Esophagus mucosa (tissue), 1 donor: Measurements from ENCODE around the gene MYPN. TPM values are rescaled to one million over a fixed set of nuclear protein-coding genes. Genes with fewer than 3 reads are reported as not detected.
"Not testable (repeated sequence)": the region's sequence is repeated elsewhere in the genome, so short reads cannot be mapped to it uniquely, and the experiment has no call there.

ENCODE experiments used
- ATAC-seq: fragments of 200-7000 bp; cut with Tn5 transposase; one replicate; pipeline ENCODE4 v1.9.1; 2020
- total RNA-seq: library from RNA; stranded (reverse); gene quantifications from one replicate; pipeline ENCODE4 v1.2.4, GENCODE V29; 2023
- donor health status: DM: yes; HTN: yes; CAD: no.

The MYPN gene
- total RNA-seq, 1 donor from 2014 or later, result 0.08 TPM

- no peak for ATAC-seq
These were observed 63.0 kb downstream of the MYPN start for GRCh38 chr10:68172324-68172723.

- ATAC-seq, result no peak
These were observed 66.7 kb downstream of the MYPN start for GRCh38 chr10:68175949-68176348.

GRCh38 chr10:68176797-68177196, 67.5 kb downstream of the MYPN start:
- no peak for ATAC-seq

- ATAC-seq, result no peak
These were observed 69.3 kb downstream of the MYPN start for GRCh38 chr10:68178592-68178991.

- ATAC-seq, result no peak
These were observed 69.7 kb downstream of the MYPN start for GRCh38 chr10:68179016-68179415.

- no peak for ATAC-seq
These were observed 71.2 kb downstream of the MYPN start for GRCh38 chr10:68180490-68180889.

- no peak for ATAC-seq
These were observed 75.3 kb downstream of the MYPN start for GRCh38 chr10:68184546-68184945.

GRCh38 chr10:68185085-68185484, 75.8 kb downstream of the MYPN start:
- no peak for ATAC-seq

- peak; percentile 58 for ATAC-seq
These were observed 79.5 kb downstream of the MYPN start for GRCh38 chr10:68188835-68189234.

GRCh38 chr10:68192113-68192512, 82.8 kb downstream of the MYPN start:
- ATAC-seq, result peak; percentile 20

- no peak for ATAC-seq
These were observed 85.0 kb downstream of the MYPN start for GRCh38 chr10:68194290-68194689.

- not testable (repeated sequence) for ATAC-seq
These were observed 86.5 kb downstream of the MYPN start for GRCh38 chr10:68195776-68196175.

- ATAC-seq, result no peak
These were observed 87.4 kb downstream of the MYPN start for GRCh38 chr10:68196701-68197100.

GRCh38 chr10:68202960-68203353, 93.7 kb downstream of the MYPN start:
- no peak for ATAC-seq

- peak; percentile 60 for ATAC-seq
These were observed 99.2 kb downstream of the MYPN start for GRCh38 chr10:68208424-68209042.

GRCh38 chr10:68211669-68212068, 102.4 kb downstream of the MYPN start:
- ATAC-seq, result no peak

GRCh38 chr10:68212721-68213352, 103.5 kb downstream of the MYPN start:
- no peak for ATAC-seq

GRCh38 chr10:68218786-68219185, 109.5 kb downstream of the MYPN start:
- ATAC-seq, result no peak

- ATAC-seq, result no peak
These were observed 111.9 kb downstream of the MYPN start for GRCh38 chr10:68221196-68221595.

GRCh38 chr10:68222391-68222790, 113.1 kb downstream of the MYPN start:
- ATAC-seq, result no peak

GRCh38 chr10:68223535-68224165, 114.4 kb downstream of the MYPN start:
- ATAC-seq, result peak; percentile 32

- peak; percentile 89 for ATAC-seq
These were observed 115.5 kb downstream of the MYPN start for GRCh38 chr10:68224810-68225209.

- ATAC-seq, result no peak
These were observed 121.0 kb downstream of the MYPN start for GRCh38 chr10:68230268-68230667.
